GM18861 (cell line): ENCODE results near the gene ZBTB46.

Experiments used
- ATAC-seq: cut with Tn5 transposase; IDR thresholded peaks from one replicate; pipeline ENCODE4 v1.9.1; 2021; ENCODE audit not compliant: unreplicated experiment

ZBTB46 gene

DNA sequence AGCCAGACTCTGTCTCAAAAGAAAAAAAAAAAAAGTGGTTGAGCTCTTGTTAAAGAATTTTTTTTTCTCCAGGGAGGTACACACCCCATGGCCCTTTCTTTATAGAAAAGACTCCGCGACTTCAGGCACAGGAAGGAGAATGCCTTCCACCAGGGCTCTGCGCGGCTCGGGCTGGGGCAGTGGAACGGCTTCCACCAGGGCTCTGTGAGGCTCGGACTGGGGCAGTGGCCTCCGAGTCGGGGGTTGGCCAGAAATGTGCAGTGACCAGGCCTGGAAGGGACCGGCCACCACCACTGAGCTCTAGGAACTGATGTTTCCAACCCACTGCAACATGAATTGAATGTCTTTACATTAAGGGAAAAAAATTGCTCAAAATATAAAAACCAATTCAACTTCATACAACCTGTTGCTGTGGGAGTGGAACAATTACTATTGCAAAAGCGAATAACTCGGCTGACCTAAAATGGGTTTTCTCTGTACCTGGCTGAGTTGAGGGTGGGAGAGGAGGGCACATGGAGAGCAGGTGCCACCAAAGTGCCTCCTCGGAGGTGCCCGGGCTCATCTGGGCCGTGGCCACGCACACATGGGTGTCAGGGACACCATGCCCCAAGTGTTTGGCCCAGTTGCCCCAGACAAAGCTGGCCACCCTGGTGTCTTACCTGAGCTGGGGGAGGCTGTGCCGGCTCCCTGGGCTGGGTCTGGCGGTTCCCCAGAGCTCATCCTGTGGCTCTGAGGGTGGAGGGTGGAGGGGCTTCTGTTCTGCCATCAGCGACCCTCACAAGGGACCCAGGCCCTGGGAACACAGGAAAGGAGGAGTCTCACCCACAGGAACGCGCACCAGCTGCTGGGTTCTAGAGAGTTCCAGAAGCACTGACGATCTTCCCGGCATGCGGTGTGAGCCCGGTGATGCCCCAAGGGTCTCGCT lies 62.2 kb downstream of the ZBTB46 start:
- no peak for ATAC-seq

DNA sequence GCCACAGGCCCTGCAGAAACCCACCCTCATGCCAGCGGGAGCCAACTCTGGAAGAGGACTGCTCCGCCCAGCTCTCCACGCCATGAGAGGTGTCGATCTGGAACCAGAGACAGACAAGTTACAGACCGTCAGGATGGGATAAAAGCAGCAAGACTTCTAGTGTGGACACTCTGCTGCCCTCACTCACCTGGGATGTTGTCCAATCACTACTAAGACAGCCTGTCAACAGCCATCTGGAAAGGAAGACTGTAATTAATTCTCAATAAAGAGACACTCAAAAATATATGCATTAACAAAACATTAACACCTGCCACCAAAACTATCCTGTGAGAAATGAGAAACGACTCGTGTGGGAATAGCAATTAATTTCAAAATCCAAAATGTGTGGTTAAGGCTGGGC lies 63.2 kb downstream of the ZBTB46 start:
- ATAC-seq: no peak

DNA sequence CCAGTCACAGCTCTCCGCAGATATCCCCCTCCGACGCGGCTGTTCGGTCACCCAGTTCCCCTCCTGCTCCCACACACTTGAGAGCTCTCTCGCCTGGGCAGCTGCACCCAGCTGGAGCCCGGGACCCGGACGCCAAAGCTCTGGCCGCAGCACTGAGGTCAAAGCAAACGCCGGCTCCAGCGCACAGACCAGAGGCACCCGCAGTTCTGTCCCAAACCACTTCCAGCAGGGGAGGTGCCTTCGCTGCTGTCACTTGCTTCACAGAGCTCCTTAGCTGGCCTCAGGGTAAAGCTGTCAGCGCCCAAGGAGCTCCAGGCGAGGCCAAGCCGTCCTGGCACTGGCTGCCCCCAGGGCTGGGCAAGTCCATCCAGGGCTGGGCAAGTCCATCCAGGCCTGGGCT lies 63.6 kb downstream of the ZBTB46 start:
- no peak for ATAC-seq

DNA sequence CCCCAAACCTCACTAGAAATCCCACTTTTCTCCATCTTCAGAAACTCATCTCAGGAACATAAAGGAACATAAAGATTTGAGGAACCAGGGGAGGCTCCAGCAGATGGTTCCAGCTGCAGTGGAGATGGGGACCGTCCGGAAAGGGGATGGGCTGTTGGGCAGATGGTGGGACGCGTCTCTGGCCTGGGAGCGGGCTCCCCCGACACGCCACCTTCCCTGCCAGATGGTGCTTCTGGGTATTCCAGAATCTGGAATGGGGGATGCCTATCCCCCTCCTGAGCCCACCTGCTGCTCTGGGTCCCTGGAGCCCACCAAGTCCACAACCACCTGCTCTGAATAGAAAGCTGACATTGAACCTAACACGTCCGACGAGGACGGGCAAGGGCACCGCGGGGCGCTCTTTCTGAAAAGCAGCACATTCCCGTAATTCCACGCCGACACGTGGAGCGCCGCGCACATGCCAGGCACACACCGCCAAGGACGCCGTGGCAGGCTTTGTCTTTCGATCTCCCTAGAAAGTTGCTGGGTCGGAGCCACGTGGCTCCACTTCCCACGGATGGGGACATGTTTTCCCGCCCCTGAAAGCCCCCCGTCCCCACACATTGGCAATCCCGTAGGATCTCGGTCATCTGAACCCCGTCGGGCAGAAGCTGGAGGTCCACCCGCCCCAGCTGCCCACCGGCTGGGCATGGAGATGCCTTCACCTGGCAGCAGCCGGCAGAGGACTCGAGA lies 64.2 kb downstream of the ZBTB46 start:
- no peak for ATAC-seq

DNA sequence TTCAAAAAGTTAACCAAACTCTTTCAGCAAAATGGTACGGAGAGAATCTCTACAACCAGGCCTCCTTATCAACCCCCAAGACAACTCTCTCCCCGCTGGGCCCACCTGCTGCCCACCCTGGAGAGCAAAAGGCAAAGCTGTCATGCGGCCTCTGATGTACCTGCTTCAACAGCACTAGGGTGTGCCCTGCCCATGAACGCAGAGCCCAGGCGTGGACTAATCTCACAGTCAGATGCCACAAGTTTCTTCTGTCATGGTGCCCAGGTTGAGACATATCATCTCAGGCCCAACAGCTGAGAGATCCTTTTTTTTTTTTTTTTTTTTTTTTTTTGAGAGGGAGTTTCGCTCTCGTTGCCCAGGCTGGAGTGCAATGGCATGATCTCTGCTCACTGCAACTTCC lies 65.2 kb downstream of the ZBTB46 start:
- ATAC-seq: no peak

DNA sequence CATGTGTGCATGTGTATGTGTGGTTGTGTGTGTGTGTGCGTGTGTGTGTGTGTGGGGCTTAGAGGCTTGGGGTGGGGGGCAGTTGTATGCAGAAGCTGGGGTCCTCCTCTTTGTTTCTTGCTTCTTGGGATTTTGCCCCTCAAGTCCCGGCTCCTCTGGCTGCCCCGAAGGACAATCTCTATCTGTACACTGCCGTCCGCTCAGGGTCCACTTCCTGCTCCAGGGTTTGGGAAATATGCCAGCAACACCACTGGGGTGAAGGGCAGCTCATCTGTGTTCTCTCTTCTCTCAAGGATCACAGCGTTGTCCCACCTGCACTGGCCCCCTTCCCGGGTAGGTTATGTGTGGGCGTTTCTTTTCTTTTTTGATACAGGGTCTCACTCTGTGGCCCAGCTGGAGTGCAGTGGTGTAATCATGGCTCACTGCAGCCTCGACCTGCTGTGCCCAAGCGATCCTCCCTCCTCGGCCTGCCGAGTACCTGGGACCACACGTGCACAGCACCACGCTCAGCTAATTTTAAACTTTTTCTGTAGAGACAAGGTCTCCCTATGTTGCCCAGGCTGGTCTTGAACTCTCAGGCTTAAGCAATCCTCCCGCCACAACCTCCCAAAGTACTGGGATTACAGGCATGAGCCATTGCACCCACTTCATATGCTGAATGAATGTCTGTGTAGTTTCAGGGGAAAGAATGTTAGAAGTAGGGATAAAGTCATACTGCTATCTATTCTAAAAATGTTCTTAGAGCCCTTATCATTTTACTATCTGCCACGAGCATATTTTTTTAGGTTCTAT lies 65.8 kb downstream of the ZBTB46 start:
- ATAC-seq: no peak

DNA sequence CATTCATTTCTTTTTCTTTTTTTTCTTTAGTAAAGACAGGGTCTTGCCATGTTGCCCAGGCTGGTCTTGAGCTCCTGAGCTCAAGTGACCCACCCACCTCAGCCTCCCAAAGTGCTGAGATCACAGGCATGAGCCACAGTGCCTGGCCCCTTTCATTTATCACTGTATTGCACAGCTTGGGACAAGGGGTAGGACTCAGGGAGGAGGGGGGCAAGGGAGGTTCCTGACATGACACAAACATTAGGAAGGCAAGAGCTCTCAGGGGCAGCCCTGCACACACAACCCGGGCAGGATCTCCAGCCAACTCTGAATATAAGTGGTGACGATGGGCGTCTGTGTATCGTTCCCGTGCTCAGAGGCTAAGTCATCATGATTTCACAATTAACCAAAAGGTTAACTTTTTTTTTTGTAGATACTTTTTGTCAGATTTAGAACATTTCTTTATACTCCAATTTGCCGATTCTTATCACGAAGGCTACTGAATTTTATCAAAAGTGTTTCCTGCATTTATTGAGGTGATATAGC lies 71.6 kb downstream of the ZBTB46 start:
- ATAC-seq: no peak

DNA sequence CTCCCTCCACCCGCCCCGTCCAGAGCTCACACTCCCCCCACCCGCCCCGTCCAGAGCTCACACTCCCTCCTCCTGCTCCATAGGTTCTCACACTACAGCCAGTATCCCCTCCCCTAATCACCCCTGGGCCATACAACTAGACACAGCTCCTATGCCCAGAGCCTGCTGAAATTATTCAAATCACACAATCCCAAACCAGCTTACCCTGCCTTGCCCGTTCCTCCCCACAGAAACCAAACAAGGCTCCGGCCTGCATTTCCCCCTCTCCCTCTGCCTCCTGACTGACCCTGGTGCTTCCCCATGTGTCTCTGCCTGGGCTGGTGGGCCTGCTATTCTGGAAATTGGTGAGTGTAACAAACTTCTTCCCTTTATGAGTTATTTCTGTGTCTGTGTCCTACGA lies 72.9 kb downstream of the ZBTB46 start:
- ATAC-seq: no peak

DNA sequence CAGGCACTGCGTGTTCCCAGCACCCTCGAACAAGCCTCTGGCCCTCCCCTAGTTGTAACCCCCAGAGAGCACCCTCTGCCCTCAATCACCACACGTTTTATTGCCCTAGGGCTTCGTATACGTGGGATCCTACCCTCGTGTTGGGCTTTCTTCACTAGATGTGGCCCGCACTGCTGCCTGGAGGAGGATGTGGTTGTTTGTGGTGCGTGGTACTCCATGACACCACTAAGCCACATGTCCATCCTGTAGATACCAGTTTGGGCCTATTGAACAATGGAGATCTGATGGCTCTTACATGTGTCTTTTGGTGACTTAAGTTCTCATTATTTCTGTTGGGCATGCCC lies 74.4 kb downstream of the ZBTB46 start:
- no peak for ATAC-seq

DNA sequence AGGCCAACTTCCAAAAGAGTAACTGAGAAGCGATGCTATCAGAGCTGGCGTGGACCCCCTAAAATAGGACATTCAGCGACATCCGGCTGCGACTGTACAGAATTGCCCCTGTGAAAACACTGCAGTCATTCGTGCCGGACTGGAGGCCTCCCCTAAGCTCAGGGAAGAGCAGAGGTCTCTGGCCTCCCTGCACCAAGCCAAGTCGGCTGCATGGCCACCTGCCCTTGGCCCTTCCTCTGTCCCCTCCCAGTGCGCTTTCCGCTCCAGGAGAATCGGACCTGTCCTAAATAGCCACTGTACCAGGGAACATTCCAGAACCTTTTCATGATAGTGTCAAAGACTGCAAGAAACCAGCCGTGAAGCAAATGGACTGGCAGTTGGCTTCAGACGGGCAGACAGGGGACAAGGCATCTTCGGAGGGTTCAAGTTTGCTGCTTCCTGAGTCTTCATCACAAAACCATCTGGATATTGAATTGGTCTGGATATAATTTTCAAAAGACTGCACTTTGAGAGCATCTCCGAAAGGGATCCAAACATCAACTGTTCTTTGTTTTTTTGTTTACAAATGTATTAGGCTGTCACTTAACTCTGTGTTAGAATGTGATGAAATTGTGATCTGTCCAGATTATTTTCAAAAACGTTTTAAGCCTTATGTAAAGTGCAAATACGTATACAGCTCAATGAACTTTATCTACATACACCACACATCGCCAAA lies 75.0 kb downstream of the ZBTB46 start:
- ATAC-seq: no peak

DNA sequence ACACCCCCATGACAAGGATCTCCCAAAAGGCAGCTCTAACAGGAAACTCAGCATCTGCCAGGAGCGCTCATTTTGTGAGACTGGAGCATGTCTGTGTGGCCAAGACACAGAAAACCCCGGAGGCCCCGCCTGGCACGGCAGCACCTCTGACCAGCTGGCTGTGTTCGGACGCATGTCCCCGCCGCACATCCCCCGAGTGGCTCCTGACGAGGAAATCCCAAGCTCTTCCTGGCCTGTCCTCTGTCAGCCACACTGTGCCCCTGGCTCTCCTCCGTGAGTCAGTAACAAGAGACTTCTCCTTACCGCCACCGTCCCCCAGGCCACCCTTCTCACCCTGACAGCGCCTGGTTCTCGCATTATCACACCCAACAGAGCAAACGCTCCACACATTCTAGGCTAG lies 77.1 kb downstream of the ZBTB46 start:
- ATAC-seq: no peak

DNA sequence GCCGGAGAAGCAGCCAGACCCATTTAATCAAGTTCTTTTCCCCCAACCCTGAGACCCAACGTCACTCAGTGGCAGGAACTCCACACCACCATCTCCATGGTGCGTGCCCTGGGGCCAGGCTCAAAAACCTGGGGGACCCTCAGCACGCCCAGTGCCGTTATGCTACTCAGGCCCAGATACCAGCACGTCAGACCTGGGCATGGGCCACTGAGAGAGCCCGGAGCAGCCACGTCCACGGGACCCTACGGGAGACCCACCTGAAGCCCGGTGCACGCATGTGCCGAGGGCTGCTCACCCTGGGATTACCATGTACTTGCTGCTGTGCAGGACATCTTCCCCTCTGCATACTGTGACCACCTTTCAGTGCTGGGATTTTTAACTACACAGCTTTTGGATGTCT lies 77.7 kb downstream of the ZBTB46 start:
- ATAC-seq: no peak

DNA sequence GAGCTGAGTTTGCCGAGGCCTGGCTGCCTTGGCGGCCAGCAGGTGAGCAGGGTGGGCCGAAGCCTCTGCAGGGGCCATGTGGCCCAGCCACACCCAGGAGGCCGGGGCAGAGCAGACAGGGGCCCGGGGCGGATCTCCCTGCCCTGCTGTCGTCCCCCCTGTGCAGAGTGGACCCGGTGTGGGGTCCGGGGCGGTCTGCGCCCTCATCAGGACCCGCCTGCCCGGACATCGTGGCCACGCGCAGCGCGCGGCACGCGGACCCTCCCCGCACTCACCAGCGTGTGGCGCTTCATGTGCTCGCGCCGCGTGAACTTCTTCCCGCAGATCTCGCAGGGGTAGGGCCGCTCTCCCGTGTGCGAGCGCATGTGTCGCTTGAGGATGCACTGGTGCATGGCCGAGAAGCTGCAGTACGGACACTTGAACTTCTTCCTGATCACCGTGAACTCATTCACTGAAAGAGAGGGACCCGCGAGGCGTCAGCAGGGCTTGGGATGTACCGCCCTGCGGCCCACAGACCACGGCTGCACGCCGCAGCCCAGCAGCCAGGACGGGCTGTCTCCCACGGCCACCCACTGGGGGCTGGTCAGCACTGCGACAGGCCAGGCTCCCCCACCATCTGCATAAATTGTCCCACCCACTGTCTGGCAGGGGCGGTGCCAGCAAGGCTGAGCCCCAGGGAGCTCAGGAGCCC lies 78.5 kb downstream of the ZBTB46 start:
- no peak for ATAC-seq

DNA sequence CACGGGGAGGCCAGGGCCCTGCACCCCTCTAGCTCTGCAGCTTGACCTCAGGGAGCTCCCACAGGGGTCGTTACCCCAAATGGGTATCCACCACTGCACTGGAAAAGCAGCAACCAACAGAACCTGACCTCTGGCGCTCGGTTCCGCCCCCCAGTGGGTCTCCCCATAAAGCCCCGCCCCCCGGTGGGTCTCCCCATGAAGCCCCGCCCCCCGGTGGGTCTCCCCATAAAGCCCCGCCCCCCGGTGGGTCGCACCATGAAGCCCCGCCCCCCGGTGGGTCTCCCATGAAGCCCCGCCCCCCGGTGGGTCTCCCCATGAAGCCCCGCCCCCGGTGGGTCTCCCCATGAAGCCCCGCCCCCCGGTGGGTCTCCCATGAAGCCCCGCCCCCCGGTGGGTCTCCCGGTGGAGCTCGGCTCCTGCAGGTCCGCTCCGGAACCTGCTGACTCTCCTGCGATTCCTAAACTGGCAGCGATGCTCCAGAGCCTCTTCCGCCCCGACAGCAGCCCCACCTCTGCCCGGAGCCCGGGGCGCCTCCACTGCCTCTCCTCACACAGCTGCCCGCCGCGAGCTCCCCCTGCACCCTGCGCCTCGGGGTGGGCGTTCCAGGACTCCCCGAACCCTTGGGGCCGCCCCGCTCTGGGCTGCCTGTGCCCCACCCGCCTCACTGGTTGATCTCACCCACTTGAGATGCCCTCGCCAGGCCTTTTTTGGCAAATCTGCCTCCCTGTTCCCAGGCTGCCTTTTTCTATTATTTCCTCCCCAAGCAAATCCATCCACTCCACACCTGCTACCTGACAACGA lies 79.4 kb downstream of the ZBTB46 start:
- ATAC-seq: no peak

DNA sequence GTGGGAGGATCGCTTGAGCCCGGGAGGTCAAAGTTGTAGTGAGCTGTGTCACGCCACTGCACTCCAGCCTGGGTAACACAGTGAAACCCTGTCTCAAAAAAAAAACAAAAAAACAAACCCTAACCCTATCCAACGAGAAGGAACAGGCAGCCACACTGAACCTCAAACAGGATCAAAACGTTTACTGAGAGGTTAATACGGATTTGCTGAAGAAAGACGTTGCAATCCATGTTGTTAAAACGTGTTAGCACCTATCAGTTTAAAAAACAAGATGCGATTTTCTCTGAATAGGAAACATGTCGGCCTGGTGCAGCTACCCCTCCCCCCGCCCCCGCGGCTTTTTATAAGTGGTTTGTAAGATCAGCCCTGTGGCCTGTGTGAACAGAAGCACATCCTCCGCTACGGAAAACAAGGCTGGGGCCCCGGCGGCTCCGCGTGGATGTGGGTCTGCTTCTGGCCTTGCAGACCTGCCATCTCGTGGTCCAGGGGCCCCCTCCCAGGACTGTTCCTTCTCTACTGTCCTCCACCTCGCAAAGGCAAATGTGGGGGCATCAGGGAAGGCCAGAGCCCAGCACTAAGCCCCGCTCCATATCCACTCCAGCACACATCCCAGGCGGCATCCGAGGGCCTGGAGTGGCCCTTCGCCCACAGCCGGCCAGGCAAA lies 80.1 kb downstream of the ZBTB46 start:
- no peak for ATAC-seq

DNA sequence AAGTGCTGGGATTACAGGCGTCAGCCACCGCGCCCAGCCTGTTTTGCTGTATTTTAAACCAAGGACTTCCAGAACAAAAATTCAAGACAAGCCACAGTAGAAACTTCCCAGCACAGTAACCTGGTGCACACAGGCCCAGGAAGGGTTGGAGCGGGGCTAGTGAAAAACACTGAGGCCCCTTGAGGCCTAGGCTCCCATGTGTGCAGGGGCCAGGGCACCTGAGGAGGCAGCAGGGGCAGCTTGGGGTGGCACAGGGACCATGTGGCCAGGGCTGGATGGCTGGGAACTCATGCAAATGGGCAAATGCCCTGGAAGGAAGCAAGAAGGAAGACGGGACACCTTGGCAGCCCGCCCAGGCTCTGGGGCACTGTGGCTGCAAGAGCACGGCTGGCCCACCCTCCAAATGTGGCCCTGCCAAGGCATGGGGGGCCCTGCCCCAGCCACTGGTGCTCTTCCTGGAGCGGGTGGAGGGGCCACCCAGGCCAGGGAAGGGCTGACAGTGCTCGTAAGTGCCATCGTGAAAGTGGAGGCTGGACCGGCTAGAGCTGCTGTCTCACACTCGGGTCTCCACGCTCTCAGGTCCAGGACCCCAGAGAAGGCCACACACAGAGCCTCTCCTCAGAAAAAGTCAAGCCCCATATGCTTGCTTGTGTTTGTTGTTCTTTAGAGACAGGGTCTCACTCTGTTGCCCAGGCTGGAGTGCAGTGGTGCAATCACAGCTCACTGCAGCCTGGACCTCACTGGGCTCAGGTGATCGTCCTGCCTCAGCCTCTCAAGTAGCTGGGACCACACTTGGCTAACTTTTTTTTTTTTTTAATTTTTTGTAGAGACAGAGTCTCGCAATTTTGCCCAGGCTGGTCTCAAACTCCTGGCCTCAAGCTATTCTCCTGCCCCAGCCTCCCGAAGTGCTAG lies 81.2 kb downstream of the ZBTB46 start:
- ATAC-seq: no peak

DNA sequence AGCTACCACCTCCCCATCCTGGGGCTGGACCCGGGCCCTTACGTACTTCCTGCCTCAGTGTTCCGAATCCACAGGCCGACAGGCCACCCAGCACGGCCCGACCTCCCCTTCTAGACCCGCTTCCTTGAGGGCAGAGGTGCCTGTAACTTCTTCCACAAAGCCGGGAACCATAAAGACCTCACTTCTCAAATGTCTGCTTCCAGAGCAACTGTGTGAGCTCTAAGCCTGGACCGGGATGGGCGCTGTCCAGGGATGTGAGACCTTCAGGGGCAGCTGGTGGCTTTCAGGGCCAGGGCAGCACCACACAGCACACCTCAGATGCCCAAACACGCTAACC lies 82.2 kb downstream of the ZBTB46 start:
- no peak for ATAC-seq
